Non-pigmented ciliary epithelial cell (primary cell): ENCODE measurements around the gene ZBTB4.
"Not testable (repeated sequence)": the region's sequence is repeated elsewhere in the genome, so short reads cannot be mapped to it uniquely, and the experiment has no call there.

Experiments used
- DNase-seq: peaks from one replicate; pipeline ENCODE4 v3.0.0-alpha.2; 2010; ENCODE audit warnings: low read depth

The ZBTB4 gene

DNA sequence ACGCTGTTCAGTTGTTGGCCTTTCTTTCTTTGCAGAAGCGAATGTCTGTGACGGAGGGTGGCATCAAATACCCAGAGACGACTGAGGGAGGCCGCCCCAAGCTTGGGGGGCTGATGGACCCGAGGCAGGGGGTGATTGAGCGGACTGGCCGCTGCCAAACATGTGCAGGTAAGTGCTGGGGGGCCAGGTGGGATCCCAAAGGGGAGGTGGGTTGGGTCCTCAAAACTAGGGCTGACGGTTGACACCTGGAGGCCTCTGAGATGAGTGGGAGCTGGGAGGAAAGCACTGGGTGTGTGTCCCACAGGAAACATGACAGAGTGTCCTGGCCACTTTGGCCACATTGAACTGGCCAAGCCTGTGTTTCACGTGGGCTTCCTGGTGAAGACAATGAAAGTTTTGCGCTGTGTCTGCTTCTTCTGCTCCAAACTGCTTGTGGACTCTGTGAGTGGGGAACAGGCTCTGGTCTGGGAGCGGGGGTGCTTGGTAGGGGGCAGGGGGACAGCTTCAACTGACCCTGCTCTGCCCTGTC is 16.5 kb upstream of the ZBTB4 start:
- DNase-seq: no peak

DNA sequence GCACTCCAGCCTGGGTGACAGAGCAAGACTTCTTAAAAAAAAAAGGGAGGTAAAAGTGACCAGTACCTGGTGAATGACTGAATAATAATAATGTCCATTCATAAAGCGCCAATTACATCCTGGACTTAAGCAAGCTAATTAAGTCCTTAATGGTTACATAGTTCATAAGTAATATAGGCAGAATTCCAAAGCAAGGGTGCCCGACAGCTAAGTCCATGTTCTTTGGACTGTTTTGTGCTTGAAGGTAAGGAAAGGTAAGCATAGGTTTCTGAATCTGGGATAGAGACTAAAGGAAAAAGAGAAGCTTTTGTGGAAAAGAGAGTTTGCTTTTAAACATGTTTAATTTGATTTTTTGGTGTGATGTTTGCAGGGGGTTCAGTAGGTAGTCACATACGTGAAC is 14.5 kb upstream of the ZBTB4 start:
- DNase-seq: no peak

- no peak for DNase-seq
These were observed 12.2 kb upstream of the ZBTB4 start for GRCh38 chr17:7491583-7491982.

GRCh38 chr17:7490144-7490543 is 10.7 kb upstream of the ZBTB4 start:
- DNase-seq: no peak

GRCh38 chr17:7486181-7486580 is 6.8 kb upstream of the ZBTB4 start:
- DNase-seq: no peak

GRCh38 chr17:7484919-7485377 is 5.5 kb upstream of the ZBTB4 start:
- DNase-seq: no peak

DNA sequence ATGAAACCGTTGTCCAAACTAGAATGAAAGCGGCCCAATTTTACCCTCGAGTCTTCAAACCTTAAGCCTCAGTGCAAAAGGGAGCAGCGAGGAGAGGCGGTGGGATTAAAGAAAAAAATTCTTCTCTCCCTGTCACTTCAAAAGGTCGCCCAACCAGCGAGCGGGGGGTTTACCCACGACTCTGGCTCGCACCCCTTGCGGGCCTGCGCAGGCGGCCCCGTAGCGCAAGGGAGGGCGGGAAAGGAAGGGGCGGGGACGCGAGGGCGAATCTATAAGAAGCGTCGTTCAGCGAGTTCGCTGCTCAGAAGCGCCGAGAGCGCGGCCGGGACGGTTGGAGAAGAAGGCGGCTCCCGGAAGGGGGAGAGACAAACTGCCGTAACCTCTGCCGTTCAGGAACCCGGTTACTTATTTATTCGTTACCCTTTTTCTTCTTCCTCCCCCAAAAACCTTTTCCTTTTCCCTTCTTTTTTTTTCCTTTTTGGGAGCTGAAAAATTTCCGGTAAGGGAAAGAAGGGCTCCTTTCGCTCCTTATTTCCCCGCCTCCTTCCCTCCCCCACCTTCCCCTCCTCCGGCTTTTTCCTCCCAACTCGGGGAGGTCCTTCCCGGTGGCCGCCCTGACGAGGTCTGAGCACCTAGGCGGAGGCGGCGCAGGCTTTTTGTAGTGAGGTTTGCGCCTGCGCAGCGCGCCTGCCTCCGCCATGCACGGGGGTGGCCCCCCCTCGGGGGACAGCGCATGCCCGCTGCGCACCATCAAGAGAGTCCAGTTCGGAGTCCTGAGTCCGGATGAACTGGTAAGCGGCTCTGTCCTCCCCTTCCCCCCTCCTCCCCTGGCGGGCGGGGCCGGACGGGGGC is 4.9 kb upstream of the ZBTB4 start, which contains the start of gene POLR2A:
Gene POLR2A (plus strand): TSS at position 300 of the 852 bp plus-strand sequence.
- peak; percentile 87 for DNase-seq

DNA sequence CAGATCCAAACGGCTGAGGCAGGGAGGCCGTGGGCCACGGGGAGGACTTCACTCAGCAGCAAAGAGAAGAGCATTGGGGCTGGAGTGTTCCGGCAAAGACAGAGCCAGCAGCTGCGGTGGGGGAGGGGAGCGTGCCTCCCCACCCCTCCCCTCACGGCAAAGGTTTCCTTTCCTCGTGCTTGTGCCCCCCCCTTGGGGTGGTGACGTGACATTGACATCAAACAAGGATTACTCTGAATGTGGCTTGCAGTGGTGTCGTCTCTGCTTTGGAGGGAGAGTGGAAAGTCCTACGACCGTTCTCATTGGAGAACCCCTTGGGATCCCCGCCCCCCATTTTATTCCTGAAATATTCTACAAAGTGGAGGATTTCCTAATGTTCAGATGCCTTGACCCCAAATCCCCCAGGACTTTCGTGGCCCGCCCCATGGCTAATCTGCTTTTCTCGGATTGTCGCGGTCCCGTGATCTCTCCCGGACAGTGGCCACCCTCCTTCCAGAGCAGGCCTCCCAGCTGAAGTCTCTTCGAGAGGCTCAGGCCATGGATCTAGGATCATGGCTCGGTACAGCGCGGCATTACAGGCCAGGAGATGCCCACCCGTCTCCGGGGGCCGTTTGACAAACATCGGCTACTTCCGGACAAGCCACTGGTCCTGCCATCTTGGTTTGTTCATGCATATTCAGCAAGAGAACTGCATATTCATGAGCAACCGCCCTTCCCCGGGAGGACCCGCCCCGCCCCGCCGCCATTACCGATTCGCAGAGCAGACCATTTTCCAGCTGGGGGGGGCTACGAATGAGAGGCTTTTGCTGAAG is 4.0 kb upstream of the ZBTB4 start:
- peak; percentile 82 for DNase-seq

DNA sequence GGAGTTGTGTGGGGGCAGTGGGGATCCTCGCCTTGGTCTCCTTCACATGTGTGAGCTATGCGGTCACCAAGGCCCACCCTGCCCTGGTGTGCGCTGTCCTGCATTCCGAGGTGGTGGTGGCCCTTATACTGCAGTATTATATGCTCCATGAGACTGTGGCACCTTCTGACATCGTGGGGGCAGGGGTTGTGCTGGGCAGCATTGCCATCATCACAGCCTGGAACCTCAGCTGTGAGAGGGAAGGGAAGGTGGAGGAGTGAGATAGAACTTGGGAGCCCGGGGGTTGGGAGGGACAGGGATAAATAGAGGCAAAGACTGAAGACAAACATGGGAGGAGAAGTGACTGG is 3.3 kb upstream of the ZBTB4 start:
- DNase-seq: not testable (repeated sequence)

GRCh38 chr17:7481842-7482741 is 2.7 kb upstream of the ZBTB4 start:
- DNase-seq: not testable (repeated sequence)

DNA sequence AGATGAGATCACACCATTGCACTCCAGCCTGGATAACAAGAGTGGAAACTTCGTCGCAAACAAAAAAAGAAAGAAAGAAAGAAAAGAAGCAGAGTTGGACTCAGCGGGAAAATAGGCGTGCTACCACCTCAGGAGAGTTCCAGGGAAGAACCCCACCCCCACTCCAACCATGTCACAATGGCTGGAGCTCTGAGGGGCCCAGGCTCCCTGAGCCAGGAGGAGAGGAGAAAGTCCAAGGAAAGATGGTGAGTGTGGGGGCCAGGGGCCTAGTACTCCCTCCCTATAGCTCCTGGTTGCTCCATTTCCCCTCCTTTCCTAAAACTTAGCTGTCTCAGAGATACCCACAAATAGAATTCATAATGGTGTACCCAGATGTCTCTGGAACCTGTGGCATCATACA is 1.8 kb upstream of the ZBTB4 start, which contains the start of gene SLC35G6:
Gene SLC35G6 (plus strand): TSS at position 172 of the 400 bp plus-strand sequence. CDS start 71 bp downstream, at position 243.
- not testable (repeated sequence) for DNase-seq

- no peak for DNase-seq
These were observed 606 bp upstream of the ZBTB4 start for GRCh38 chr17:7480089-7480384.

DNA sequence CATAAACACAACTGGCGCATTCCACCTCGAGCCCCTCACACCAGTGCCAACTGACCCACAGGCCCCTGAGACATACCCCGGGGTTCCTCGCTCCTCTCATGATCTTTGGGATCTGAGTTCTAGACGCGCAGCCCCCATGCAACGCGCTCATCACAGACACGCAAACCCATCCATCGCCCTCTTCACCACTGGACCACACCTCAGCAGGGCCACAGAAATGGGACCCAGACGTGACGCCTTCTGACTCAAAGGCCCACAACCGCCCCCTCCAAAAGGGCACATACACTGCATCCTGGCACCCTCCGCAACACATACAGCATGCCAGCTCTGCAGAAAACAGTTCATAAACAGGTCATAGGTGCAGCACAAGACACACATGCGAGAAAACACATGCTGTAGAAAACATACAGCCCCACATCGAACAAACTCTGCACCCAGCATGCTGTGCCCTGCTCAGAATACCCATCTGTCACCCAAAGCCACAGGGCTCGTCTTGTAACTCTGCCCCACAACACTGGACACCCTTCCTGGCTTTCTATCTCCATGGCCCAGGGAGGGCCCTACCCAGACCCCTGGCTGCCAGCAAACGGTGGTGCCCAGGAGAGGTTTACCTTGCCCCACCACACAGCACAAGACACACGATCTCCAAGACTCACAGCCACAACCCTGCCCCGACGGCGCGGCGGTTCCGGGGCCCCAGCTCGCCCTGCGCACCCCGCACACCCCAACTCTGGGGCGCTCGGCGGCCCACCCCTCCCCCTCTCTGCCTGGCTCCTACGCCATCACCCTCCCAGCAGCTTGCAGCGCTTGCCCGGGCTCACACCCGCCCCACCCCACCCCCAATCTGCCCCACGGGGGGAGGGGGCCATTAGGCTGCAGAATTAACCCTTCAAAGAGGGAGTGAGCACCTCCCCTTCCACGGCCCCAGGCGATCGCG is 887 bp downstream of the ZBTB4 start:
- no peak for DNase-seq

GRCh38 chr17:7477392-7478275 is 1.8 kb downstream of the ZBTB4 start:
- no peak for DNase-seq

GRCh38 chr17:7476951-7477350 is 2.5 kb downstream of the ZBTB4 start:
- DNase-seq: no peak

- DNase-seq: no peak
These were observed 2.9 kb downstream of the ZBTB4 start for GRCh38 chr17:7476494-7476893.

DNA sequence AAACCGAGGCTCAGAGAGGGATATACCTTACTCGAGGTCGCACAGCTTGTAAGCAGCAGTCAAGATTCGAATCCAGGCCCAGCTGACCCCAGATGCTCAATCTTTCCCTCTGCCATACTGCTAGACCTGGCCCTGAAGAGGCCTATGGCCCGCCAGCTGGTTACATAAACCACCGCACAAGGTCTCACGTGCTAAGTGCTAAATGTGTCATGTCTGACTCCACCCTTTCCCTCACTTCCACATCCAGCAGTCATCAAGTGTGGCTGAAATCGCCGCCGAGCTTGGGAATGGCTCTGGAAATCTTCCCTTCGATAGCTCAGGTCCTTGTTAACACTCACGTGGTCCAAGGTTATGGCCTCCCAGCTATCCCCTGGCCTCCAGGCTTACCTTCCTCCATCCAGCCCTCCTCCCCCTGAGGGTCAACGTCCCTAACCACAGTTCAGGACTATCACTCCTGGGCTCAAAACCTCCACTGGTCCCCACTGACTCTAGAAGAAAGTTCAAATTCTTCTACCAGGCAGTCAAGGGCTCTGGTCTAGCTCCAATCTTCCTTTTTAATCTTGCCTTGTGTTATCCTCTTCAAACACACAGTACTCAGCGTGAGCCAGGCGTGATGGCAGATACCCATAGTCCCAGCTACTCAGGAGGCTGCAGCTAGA is 3.5 kb downstream of the ZBTB4 start:
- no peak for DNase-seq

DNA sequence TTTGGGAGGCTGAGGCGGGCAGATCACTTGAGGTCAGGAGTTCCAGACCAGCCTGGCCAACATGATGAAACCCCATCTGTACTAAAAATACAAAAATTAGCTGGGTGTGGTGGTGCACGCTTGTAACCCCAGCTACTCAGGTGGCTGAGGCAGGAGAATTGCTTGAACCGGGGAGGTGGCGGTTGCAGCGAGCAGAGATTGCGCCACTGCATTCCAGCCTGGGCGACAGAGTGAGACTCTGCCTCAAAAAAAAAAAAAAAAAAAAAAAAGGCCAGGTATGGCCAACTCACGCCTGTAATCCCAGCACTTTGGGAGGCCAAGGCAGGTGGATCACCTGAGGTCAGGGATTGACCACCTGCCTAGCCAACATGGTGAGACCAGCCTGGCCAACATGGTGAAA is 4.7 kb downstream of the ZBTB4 start:
- not testable (repeated sequence) for DNase-seq

DNA sequence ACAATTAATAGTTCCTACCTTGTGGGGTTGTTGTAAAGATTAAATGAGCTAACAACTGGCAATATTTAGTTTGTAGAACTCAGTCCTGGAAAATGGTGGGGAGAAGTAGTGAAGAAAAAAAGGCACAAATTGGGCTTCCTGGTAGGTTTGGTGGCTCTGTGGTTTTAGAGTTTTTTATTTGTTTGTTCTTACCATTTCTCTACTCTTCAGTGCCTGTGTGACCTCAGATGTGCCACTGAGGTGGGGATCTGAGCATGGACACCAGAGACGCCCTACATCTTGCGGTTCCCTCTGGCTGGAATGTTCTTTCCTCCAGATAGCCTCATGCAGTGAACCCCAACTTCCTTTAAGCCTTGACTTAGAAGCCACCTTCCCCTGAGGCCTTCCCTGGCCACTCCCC is 7.7 kb downstream of the ZBTB4 start:
- DNase-seq: no peak
